IPS-NIHi7 (cell line): ENCODE results near the gene TMEM201.

ENCODE experiments used
- DNase-seq: peaks from one replicate; pipeline ENCODE4 v3.0.0; 2012; ENCODE audit warnings: mixed read lengths; ENCODE audit errors: extremely low spot score

Gene TMEM201

DNA sequence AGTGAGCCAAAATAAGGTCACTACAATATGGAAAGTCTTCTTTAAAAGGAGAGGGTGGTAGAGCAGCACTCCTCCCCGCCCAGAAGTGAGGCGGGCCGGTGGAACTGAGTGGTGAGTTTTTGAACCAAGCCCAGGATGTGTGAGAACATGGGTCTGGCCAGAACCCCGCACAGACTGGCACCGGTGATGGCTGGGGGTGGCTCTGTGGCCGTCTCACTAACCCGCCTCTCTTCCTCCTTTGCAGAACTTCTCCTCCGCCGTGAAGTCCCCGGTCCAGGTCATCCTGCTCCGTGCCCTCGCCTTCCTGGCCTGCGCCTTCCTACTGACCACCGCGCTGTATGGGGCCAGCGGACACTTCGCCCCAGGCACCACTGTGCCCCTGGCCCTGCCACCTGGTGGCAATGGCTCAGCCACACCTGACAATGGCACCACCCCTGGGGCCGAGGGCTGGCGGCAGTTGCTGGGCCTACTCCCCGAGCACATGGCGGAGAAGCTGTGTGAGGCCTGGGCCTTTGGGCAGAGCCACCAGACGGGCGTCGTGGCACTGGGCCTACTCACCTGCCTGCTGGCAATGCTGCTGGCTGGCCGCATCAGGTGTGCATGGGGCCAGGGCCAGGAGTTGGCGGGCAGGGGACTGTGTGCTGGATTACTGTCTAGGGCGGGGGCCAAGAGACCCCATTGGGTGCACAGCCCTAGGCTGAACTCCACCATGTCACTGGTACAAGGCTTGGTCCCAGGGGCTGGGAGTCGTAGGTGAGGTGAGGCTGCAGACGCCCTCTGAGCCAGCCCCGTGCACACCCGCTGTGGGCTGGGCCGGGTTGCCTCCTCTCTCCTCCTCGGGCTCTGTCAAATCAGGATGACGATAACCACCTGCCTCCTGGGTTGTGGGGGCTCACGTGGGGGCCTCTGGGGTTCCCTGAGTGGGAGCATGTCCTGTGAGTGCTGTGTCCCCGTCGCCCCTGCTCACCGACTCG lies 12.4 kb downstream of the TMEM201 start:
- no peak for DNase-seq

DNA sequence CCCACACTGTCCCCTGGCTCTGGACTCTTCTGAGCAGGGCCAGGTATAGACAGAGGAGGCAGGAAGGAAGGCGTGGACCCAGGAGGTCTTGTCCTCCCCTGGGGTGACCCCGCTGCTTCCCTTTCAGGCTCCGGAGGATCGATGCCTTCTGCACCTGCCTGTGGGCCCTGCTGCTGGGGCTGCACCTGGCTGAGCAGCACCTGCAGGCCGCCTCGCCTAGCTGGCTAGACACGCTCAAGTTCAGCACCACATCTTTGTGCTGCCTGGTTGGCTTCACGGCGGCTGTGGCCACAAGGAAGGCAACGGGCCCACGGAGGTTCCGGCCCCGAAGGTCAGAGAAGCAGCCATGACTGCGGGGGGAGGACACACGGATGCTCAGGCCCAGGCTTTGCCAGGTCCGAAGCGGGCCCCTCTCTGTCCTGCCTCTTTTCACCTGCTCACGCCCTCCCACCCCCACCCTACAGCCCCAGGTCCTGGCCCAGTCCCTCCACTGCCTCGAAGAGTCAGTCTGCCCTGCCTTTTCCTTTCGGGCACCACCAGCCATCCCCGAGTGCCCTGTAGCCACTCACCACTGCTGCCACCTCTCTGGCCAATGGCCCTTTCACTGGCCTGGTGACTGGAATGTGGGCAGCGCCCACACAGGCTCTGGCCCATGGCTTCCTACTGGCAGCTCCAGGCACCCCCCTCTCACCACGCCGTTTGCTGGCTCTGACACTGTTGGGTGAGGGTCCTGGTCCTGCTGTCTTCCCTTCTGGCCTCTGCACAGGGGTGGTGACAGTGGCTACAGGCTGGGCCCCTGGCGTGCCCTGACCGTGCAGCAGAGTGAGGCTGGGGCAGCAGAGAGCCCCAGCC lies 13.5 kb downstream of the TMEM201 start:
- DNase-seq: no peak

GRCh38 chr1:9602794-9603167 lies 14.1 kb downstream of the TMEM201 start:
- DNase-seq: no peak

DNA sequence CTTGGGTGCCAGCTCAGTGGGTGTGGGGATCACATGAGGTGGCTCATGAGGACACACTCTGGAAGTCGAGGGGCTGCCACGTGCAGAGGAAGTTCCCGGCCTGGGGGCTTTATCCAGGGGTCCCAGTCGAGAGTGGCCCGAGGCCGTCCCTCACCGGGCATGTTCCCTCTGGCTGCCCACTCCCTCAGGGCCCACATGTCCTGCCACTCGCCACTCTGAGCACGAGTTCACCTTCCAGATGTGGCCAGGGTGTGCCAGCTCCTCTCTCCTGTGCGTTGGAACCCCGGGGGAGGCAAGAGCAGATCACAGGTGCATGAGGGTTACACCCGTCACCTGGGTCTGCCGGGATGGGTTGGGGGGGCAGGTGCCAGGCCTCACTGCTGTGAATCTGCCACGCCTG lies 14.6 kb downstream of the TMEM201 start:
- no peak for DNase-seq

DNA sequence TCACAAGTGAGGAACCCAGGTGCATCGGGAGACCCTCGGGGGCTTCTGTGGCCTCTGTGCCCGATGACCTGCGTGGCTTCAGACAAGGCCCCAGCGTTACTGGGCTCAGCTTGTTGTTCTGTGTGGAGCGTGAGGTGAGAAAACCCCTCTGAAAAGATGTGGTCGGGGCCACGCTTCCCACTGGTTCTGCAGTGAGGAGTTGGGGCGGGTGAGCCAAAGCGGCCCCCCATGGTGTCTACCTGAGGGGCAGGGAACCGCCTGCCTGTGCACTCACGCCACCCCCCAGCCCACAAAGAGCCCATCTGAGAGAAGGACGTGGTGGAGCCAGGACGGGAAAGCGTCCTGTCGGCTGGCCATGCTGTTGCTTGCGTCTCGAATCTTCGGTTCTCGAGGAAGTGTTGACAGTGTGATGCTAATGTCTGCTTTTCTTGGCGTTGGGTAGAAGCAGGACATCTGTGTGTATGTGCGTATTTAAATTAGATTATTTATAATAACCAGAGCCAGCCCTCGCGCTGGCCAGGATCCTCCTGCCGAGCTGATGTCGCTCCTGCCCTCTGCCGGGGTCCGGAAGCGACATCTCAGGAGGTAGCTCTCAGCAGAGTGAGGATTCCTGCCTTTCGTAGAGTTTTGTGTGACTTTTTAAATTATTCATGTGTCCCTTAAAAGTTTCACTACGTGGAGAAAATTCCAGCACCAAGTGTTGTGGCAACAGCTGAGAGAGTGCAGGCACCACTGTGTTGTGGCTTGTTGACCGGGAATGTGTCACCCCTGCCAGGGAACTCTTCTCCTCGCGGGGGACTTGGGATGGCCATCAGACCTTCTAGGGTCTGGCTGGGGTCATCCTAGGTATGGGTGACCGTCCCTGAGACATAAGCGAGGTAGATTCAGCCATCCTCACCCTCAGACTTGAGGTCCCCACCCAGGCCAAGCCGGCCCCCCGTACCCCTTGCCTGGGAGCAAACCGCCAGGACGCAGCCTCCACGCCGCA lies 15.3 kb downstream of the TMEM201 start:
- no peak for DNase-seq

DNA sequence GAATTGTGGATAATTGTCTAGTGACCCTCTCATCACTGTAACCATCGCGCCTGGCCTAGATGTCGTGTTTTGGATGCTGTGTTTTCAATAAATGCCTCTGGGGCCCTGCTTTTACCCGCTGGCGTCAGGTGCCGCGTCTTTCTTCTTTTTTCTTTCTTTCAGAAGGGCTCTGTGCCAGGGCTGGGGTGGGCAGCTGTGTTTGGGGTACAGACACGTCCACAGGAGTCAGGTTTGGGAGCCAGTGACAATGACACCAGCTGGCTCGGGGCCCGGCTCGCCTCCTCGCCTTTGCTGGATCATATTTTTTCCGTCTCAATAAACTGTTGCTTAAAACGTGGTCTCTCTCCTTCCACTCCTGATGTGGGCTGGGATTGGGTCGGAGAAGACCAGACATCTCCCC lies 16.1 kb downstream of the TMEM201 start:
- DNase-seq: no peak

DNA sequence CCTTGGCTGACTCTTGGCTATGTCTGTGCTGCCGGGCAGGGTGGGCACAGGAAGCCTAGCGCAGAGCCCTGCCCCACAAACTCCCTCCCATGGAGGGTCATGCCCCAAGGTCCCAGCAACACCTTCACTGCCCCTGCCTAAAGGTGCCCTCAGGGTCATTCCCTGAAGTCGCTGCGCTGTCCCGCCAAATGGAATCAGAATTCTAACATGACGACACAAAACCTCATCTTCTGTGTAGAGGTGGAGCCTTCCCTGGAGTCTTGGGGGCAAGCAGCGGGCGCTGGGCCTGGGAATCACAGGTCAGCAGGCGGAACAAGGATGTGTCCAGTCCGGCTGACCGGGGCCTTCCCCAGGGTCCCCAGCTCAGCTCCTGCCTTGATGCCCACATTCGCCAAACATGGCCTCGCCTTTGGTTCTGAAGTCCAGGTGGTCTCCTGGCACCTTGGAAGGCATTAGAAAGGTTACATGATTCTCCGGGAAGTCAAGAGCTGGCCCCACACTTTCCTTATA lies 17.3 kb downstream of the TMEM201 start:
- DNase-seq: no peak

GRCh38 chr1:9606458-9606857 lies 17.7 kb downstream of the TMEM201 start:
- DNase-seq: no peak

GRCh38 chr1:9606948-9607347 lies 18.2 kb downstream of the TMEM201 start:
- DNase-seq: no peak

GRCh38 chr1:9607352-9607751 lies 18.6 kb downstream of the TMEM201 start:
- no peak for DNase-seq

DNA sequence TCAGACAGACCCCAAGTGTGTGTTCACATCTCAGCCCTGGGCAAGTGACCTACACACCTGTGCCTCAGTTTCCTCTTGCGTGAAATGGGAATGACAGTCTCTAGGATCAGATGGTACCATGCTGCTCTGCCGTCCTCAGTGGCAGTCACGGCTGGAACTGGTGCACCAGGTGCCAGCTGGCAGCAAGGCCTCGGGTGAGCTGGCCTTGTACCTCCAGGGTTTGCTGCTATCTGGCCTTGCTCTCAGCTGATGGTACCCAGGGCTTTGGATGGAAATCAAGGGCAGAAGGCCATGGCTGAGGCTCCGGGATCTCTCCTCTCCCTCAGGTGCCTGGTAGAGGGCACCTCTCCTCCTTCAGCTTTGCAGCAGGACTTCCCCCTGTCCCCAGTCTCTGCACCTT lies 21.3 kb downstream of the TMEM201 start:
- no peak for DNase-seq

DNA sequence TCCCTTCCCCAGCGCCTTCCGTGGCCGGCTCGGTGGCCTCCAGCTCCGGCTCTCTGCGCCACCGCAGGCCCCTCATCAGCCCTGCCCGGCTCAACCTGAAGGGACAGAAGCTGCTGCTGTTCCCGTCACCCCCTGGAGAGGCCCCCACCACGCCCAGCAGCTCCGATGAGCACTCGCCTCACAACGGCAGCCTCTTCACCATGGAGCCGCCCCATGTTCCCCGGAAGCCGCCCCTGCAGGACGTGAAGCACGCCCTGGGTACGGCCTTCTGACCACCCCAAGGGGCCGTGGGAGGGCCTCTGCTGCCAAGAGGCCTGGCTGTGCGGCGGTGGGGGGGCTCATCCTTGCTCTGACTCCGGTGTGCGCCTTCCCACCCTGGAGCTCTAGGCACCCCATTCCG lies 21.8 kb downstream of the TMEM201 start:
- no peak for DNase-seq

- DNase-seq: no peak
Observed at GRCh38 chr1:9611716-9612115, 23.0 kb downstream of the TMEM201 start.

DNA sequence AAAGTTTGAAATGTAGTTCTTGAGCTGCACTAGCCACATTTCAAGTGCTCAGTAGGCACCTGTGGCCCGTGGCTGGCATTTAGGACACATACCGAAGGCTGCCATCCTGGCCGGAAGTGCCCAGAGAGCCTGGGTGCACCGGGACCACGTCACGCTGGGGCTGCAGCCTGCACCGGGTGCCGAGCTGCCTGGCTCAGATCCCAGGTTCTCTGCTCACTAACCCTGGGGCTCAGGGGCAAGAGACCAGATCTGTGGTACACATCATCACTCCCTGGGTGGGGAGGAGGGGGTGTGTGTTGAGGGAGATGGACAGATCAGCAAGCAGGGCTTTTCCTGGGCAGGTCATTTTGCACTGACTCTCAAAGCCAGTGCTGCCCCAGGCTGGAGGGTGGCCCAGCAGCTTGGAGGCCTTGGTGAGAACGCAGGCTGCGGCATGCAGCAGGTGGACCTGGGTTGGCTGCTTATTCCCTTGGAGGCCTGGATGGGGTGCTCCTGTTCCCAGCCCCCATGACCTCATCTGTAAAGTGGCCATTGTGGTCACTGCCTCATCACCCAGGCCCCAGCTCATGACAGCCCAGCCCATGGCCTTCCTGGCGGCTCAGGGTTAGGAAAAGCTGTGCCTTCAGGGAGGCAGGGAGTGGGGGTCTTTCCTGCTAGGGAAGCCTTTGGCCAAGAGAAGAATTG lies 23.6 kb downstream of the TMEM201 start:
- DNase-seq: no peak

- DNase-seq: no peak
Observed at GRCh38 chr1:9612871-9613624, 24.3 kb downstream of the TMEM201 start.

- DNase-seq: no peak
Observed at GRCh38 chr1:9613625-9614299, 25.1 kb downstream of the TMEM201 start.

- peak; percentile 87 for DNase-seq
Observed at GRCh38 chr1:9615316-9616063, 26.8 kb downstream of the TMEM201 start.

GRCh38 chr1:9618909-9619679 lies 30.4 kb downstream of the TMEM201 start:
- DNase-seq: no peak
